GM12892 (cell line): ENCODE data around the gene ERG.

Experiments used
- DNase-seq: peaks from one replicate; pipeline ENCODE4 v3.0.0; 2011; ENCODE audit not compliant: insufficient read length
- FAIRE-seq: peaks from 2 replicates; lab custom pipeline; 2011; peaks lifted over from hg19 to GRCh38; lab: Jason Lieb, UNC
- POLR2A ChIP-seq: IDR thresholded peaks from 2 replicates; pipeline ENCODE4 v1.6.1; 2011; ENCODE audit warnings: low read depth, low read length, control low read depth
- POLR2AphosphoS5 ChIP-seq: IDR thresholded peaks from 2 replicates; pipeline ENCODE4 v1.6.1; 2011; ENCODE audit warnings: low read depth, low read length, control low read depth
- TAF1 ChIP-seq: IDR thresholded peaks from 2 replicates; pipeline ENCODE4 v1.6.1; 2011; ENCODE audit warnings: low read depth, mild to moderate bottlenecking, control low read depth, low read length, borderline replicate concordance

The ERG gene

GRCh38 chr21:38359835-38360234 lies 138.4 kb downstream of the ERG start:
- DNase-seq: no peak

GRCh38 chr21:38359090-38359489 lies 139.2 kb downstream of the ERG start:
- TF ChIP-seq TAF1 (no peak), POLR2A (no peak), POLR2AphosphoS5 (no peak)
- FAIRE-seq: no peak
- no peak for DNase-seq

More at GRCh38 chr21:38359835-38360234, 138.4 kb downstream of the ERG start:
- TF ChIP-seq POLR2AphosphoS5: no peak
- TF ChIP-seq POLR2A: no peak
- no peak for TF ChIP-seq TAF1
- FAIRE-seq: no peak

- no peak for TF ChIP-seq POLR2AphosphoS5
- no peak for TF ChIP-seq POLR2A
- TF ChIP-seq TAF1: no peak
- DNase-seq (no peak), FAIRE-seq (no peak)
These were observed 139.6 kb downstream of the ERG start for GRCh38 chr21:38358666-38359065.

GRCh38 chr21:38358098-38358497 lies 140.2 kb downstream of the ERG start:
- no peak for DNase-seq
- no peak for TF ChIP-seq POLR2AphosphoS5
- no peak for TF ChIP-seq TAF1
- TF ChIP-seq POLR2A: no peak
- no peak for FAIRE-seq

GRCh38 chr21:38356883-38357625 lies 141.2 kb downstream of the ERG start:
- FAIRE-seq (no peak), DNase-seq (no peak)
- TF ChIP-seq TAF1 (no peak), POLR2AphosphoS5 (no peak), POLR2A (no peak)

- DNase-seq: peak; percentile 72
- peak; percentile 27 for FAIRE-seq
- TF ChIP-seq TAF1 (no peak), POLR2A (no peak), POLR2AphosphoS5 (no peak)
These were observed 142.1 kb downstream of the ERG start for GRCh38 chr21:38355992-38356781.

GRCh38 chr21:38355353-38355752 lies 142.9 kb downstream of the ERG start:
- no peak for DNase-seq
- FAIRE-seq: no peak
- TF ChIP-seq POLR2AphosphoS5 (no peak), TAF1 (no peak), POLR2A (no peak)

GRCh38 chr21:38354746-38355145 lies 143.5 kb downstream of the ERG start:
- no peak for DNase-seq
- FAIRE-seq: no peak
- TF ChIP-seq POLR2AphosphoS5 (no peak), TAF1 (no peak), POLR2A (no peak)

- DNase-seq (no peak), FAIRE-seq (no peak)
- no peak for TF ChIP-seq POLR2AphosphoS5
- no peak for TF ChIP-seq POLR2A
- no peak for TF ChIP-seq TAF1
These were observed 144.0 kb downstream of the ERG start for GRCh38 chr21:38354231-38354630.

- FAIRE-seq: no peak
- no peak for DNase-seq
- TF ChIP-seq TAF1 (no peak), POLR2AphosphoS5 (no peak), POLR2A (no peak)
These were observed 145.6 kb downstream of the ERG start for GRCh38 chr21:38352536-38353219.

GRCh38 chr21:38351961-38352521 lies 146.2 kb downstream of the ERG start:
- no peak for TF ChIP-seq POLR2A
- no peak for TF ChIP-seq POLR2AphosphoS5
- TF ChIP-seq TAF1: no peak
- no peak for FAIRE-seq
- DNase-seq: no peak

- DNase-seq (no peak), FAIRE-seq (no peak)
- no peak for TF ChIP-seq POLR2AphosphoS5
- no peak for TF ChIP-seq POLR2A
- TF ChIP-seq TAF1: no peak
These were observed 146.9 kb downstream of the ERG start for GRCh38 chr21:38351176-38351959.

- FAIRE-seq (no peak), DNase-seq (no peak)
- TF ChIP-seq TAF1 (no peak), POLR2A (no peak), POLR2AphosphoS5 (no peak)
These were observed 147.6 kb downstream of the ERG start for GRCh38 chr21:38350684-38351083.
